Measurements from ENCODE around the gene SIVA1. TPM values are rescaled to one million over a fixed set of nuclear protein-coding genes. Genes with fewer than 3 reads are reported as not detected.

SIVA1 gene
- polyA plus RNA-seq, 3 donors: 102 to 193 (median 156) TPM

- TF ChIP-seq CTCF (IDR thresholded peaks at IDR 0.05): no peak
- H3K4me3 Mint-ChIP-seq: no peak overlapping the region
- H4K20me1 ChIP-seq (ENCODE audit: insufficient read depth, low read length): no peaks in the 10 kb centered on the region
- H3K4me2 ChIP-seq (replicated peaks; ENCODE audit: extremely low read depth, low read length, poor library complexity, severe bottlenecking): no peak overlapping the region
- H2AFZ ChIP-seq (ENCODE audit: insufficient read depth, low read depth, low read length, poor library complexity, severe bottlenecking): no peak overlapping the region
- no peaks in the 10 kb centered on the region for H3K9me3 Mint-ChIP-seq
- H3K27me3 Mint-ChIP-seq (ENCODE audit: low read depth in 3 of 3): peaks cover 0 to 4% (median 0%) of the 10 kb centered on the region in 3 donors
- no peaks in the 10 kb centered on the region for H3K79me2 ChIP-seq (ENCODE audit: insufficient read depth, low read length)
- no peak overlapping the region for H3K27ac ChIP-seq (ENCODE audit: low read depth in 1 of 2, low read length in 2 of 2)
- peaks cover 6 to 14% of the 10 kb centered on the region in 2 donors for H3K4me1 ChIP-seq (ENCODE audit: control insufficient read depth in 1 of 2, insufficient read depth in 2 of 2, low read length in 2 of 2)
- peaks cover 2% of the 10 kb centered on the region for H3K4me1 Mint-ChIP-seq
- H3K9me3 ChIP-seq (replicated peaks in 1 of 2; ENCODE audit: control insufficient read depth in 1 of 2, insufficient read depth in 1 of 2, low read length in 2 of 2): no peaks in the 10 kb centered on the region
- intact Hi-C loops (cut with micrococcal nuclease): no loop called here
- no peak for DNase-seq
- H3K9ac ChIP-seq (ENCODE audit: insufficient read depth, low read length, poor library complexity, severe bottlenecking): no peak overlapping the region
- H3K36me3 Mint-ChIP-seq: peaks cover 9 to 28% of the 10 kb centered on the region in 2 donors
- H3K4me3 ChIP-seq (replicated peaks in 1 of 3; ENCODE audit: low read depth in 2 of 3, low read length in 3 of 3): no peak overlapping the region
- no peak overlapping the region for H3K27ac Mint-ChIP-seq
- peaks cover 4 to 13% of the 10 kb centered on the region in 2 donors for H3K36me3 ChIP-seq (replicated peaks in 1 of 2; ENCODE audit: control insufficient read depth in 1 of 2, insufficient read depth in 2 of 2, low read length in 2 of 2)
- 94% methylated on average over 11 of the region's 15 CpGs for WGBS (ENCODE audit: insufficient coverage)
- H3K27me3 ChIP-seq (ENCODE audit: control insufficient read depth in 2 of 2, insufficient read depth in 2 of 2, low read length in 2 of 2): no peaks in the 10 kb centered on the region
Observed at GRCh38 chr14:104719343-104719742, 33.6 kb upstream of the SIVA1 start.

GRCh38 chr14:104721505-104722431, 31.2 kb upstream of the SIVA1 start:
- Histone ChIP-seq H3K9ac (ENCODE audit: insufficient read depth, low read length, poor library complexity, severe bottlenecking) (no peak overlapping the region), H3K4me3 (replicated peaks in 1 of 3; ENCODE audit: low read depth in 2 of 3, low read length in 3 of 3) (no peak overlapping the region), H4K20me1 (ENCODE audit: insufficient read depth, low read length) (no peaks in the 10 kb centered on the region), H3K27ac (ENCODE audit: low read depth in 1 of 2, low read length in 2 of 2) (no peak overlapping the region), H3K36me3 (replicated peaks in 1 of 2; ENCODE audit: control insufficient read depth in 1 of 2, insufficient read depth in 2 of 2, low read length in 2 of 2) (no peaks in the 10 kb centered on the region), H3K27me3 (ENCODE audit: control insufficient read depth in 2 of 2, insufficient read depth in 2 of 2, low read length in 2 of 2) (peaks cover 0 to 8% of the 10 kb centered on the region in 2 donors), H3K9me3 (replicated peaks in 1 of 2; ENCODE audit: control insufficient read depth in 1 of 2, insufficient read depth in 1 of 2, low read length in 2 of 2) (no peaks in the 10 kb centered on the region), H3K4me2 (replicated peaks; ENCODE audit: extremely low read depth, low read length, poor library complexity, severe bottlenecking) (no peak overlapping the region), H3K4me1 (ENCODE audit: control insufficient read depth in 1 of 2, insufficient read depth in 2 of 2, low read length in 2 of 2) (peaks cover 14 to 23% of the 10 kb centered on the region in 2 donors), H3K79me2 (ENCODE audit: insufficient read depth, low read length) (no peaks in the 10 kb centered on the region), H2AFZ (ENCODE audit: insufficient read depth, low read depth, low read length, poor library complexity, severe bottlenecking) (no peak overlapping the region)
- Mint-ChIP-seq H3K27me3 (ENCODE audit: low read depth in 3 of 3) (peaks cover 3 to 15% (median 5%) of the 10 kb centered on the region in 3 donors), H3K4me1 (peaks cover 8% of the 10 kb centered on the region), H3K27ac (no peak overlapping the region), H3K4me3 (no peak overlapping the region), H3K36me3 (peaks cover 2 to 14% of the 10 kb centered on the region in 2 donors), H3K9me3 (no peaks in the 10 kb centered on the region)
- intact Hi-C loops (cut with micrococcal nuclease): loop anchor here in 1 of 2 donors (5.0 kb wide), 1 partner anchor 76 kb away; the partner anchor contains the start of gene AKT1
- no peak for TF ChIP-seq CTCF (IDR thresholded peaks at IDR 0.05)
- DNase-seq: no peak
- 79% methylated on average over 14 of the region's 18 CpGs for WGBS (ENCODE audit: insufficient coverage)

Measured in CD14-positive monocyte (primary cell).